H1 (cell line): ENCODE results near the gene FBXO2.

Source experiments
- CBX5 ChIP-seq: fragments of 300-800, 300-1000 bp; sonication (generic); IDR thresholded peaks from 2 replicates; pipeline ENCODE4 v1.7.1; 2016; ENCODE audit warnings: antibody characterized with exemption, low read length, low read depth
- CTCF ChIP-seq, 3 experiments: IDR thresholded peaks; 1 replicate in 2 of 3; 2 replicates in 1 of 3; pipeline versions ENCODE4 v1.5.1 to v1.6.1; 2011; ENCODE audit warnings: low read length in 3 of 3, mild to moderate bottlenecking in 3 of 3, inconsistent platforms in 2 of 3, low read depth in 1 of 3, moderate library complexity in 1 of 3; ENCODE audit not compliant: insufficient read depth in 1 of 3; ENCODE audit errors: control extremely low read depth in 1 of 3
- EZH2 ChIP-seq: fragments of 200-600 bp; sonication (generic); IDR thresholded peaks from 2 replicates; pipeline ENCODE4 v1.7.1; 2012; ENCODE audit warnings: low read depth, mild to moderate bottlenecking, moderate library complexity, low read length, inconsistent platforms; ENCODE audit not compliant: severe bottlenecking
- GABPA ChIP-seq: IDR thresholded peaks from 2 replicates; pipeline ENCODE4 v1.6.1; 2011; ENCODE audit warnings: mild to moderate bottlenecking, low read length, moderate library complexity, borderline replicate concordance; ENCODE audit not compliant: insufficient read depth
- HDAC2 ChIP-seq, 2 experiments: fragments of 300-600 bp in 1 of 2; sonication (generic) in 1 of 2; IDR thresholded peaks; 2 replicates each; pipeline ENCODE4 v1.6.1; 2011 to 2012; ENCODE audit warnings: low read depth in 2 of 2, low read length in 2 of 2, mild to moderate bottlenecking in 2 of 2, moderate library complexity in 2 of 2, borderline replicate concordance in 1 of 2, inconsistent platforms in 1 of 2
- MAFK ChIP-seq: IDR thresholded peaks from 2 replicates; pipeline ENCODE4 v1.6.1; 2012; ENCODE audit warnings: low read depth, mild to moderate bottlenecking, improper control_type of control experiment, low read length
- POLR2A ChIP-seq, 2 experiments: IDR thresholded peaks; 1 replicate in 1 of 2; 2 replicates in 1 of 2; pipeline ENCODE4 v1.6.1; 2011; ENCODE audit warnings: low read depth in 2 of 2, low read length in 2 of 2, mild to moderate bottlenecking in 2 of 2; ENCODE audit errors: control extremely low read depth in 1 of 2
- SRF ChIP-seq: IDR thresholded peaks from 2 replicates; pipeline ENCODE4 v1.6.1; 2011; ENCODE audit warnings: mild to moderate bottlenecking, low read depth, low read length, moderate library complexity
- TAF1 ChIP-seq: IDR thresholded peaks from 2 replicates; pipeline ENCODE4 v1.6.1; 2011; ENCODE audit warnings: mild to moderate bottlenecking, low read depth, low read length
- TBP ChIP-seq: IDR thresholded peaks from 2 replicates; pipeline ENCODE4 v1.6.1; 2011; ENCODE audit warnings: low read depth, low read length, improper control_type of control experiment

- TF ChIP-seq GABPA (no peak), TBP (no peak), MAFK (no peak), POLR2A (IDR thresholded peaks at IDR 0.05; ENCODE audit: control extremely low read depth in 1 of 2, low read depth in 2 of 2, low read length in 2 of 2) (no peak), EZH2 (no peak), CTCF (IDR thresholded peaks at IDR 0.05; ENCODE audit: control extremely low read depth in 1 of 3, insufficient read depth in 1 of 3, low read depth in 1 of 3, low read length in 3 of 3) (no peak), HDAC2 (IDR thresholded peaks at IDR 0.05; ENCODE audit: borderline replicate concordance in 1 of 2, low read depth in 2 of 2, low read length in 2 of 2) (no peak), SRF (no peak), TAF1 (no peak), CBX5 (no peak)
Observed at GRCh38 chr1:11599891-11600576, 54.2 kb downstream of the FBXO2 start.
